GM18909 (cell line): Measurements from ENCODE around the gene ANXA1.

Experiments
- ATAC-seq: cut with Tn5 transposase; IDR thresholded peaks from one replicate; pipeline ENCODE4 v1.9.1; 2021; ENCODE audit warnings: mild to moderate bottlenecking; ENCODE audit not compliant: unreplicated experiment, poor library complexity

ANXA1 gene, protein sequence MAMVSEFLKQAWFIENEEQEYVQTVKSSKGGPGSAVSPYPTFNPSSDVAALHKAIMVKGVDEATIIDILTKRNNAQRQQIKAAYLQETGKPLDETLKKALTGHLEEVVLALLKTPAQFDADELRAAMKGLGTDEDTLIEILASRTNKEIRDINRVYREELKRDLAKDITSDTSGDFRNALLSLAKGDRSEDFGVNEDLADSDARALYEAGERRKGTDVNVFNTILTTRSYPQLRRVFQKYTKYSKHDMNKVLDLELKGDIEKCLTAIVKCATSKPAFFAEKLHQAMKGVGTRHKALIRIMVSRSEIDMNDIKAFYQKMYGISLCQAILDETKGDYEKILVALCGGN

DNA sequence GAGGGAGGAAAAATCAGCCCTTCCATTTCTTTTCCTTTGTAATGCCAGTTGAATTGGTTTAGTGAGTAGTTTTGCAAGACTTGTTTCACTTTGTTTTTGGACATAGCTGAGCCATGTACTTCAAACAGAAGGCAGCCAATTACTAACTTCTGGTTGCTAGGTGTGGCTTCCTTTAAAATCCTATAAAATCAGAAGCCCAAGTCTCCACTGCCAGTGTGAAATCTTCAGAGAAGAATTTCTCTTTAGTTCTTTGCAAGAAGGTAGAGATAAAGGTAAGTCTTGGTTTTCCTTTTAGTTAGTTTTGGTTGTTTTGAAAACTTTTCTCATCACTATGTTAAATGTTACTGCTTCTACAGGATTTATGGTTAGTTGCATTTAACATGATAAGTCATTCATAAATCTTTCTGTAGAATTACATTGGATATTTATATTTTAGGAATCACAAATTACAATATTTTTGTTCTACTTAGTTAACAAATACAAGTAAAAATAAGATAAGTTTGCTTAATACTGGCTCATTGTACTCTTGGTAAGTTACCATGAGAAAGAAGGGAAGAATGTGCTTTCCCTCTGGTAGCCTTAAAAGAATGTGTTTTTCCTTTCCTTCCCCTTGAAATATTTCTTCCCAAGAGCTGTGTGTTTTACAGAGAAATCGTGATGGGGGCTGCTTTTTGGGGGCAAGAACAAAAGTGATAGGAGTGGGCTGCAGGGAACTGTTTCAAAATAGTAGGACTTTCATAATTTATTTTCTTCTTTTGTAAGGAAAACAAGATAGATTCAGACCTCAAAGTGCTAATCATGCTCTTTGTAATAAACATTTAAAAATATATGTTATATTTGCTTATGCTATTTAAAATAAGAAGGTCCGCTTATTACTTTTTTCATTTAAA is at the start of gene ANXA1:
Gene ANXA1, plus strand, starts transcription at position 213 of the 890 bp plus-strand sequence. CDS start 6,671 bp downstream, outside the sequence.
- no peak for ATAC-seq

DNA sequence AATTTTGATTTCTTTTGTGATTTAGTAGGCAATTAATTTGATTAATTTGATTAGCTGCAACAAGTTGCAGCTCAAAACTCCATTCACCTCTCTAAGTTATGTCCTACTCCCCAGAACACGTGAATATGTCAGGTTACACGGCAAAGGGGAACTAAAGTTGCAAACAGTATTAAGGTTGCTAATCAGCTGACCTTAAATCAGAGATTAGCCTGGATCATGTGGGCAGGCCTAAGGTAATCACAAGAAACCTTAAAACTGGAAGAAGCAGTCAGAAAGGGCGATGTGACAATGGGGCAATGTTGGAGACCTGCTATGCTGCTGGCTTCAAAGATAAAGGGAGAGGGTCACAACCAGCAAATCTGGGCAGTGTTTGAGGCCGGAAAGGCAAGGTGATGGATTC is 47.3 kb upstream of the ANXA1 start:
- no peak for ATAC-seq

DNA sequence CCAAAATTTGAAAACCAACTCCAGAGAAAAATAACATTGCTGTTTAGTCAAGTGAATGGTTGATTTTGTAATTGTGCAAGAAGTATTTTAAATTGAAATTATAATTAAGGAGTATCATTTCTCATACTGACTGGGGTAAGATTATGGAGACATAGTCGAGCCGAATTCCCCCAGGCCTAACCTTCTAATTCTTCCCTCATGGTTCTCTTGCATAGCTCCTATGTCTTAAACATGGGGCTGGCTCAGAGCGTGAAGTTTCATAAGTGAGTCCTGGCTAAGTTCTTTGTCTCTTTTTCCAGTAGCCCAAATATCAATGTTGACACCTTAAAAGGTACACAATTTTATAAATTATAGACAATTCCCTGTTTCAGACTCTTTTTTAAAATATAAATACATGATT is 46.7 kb upstream of the ANXA1 start:
- no peak for ATAC-seq

DNA sequence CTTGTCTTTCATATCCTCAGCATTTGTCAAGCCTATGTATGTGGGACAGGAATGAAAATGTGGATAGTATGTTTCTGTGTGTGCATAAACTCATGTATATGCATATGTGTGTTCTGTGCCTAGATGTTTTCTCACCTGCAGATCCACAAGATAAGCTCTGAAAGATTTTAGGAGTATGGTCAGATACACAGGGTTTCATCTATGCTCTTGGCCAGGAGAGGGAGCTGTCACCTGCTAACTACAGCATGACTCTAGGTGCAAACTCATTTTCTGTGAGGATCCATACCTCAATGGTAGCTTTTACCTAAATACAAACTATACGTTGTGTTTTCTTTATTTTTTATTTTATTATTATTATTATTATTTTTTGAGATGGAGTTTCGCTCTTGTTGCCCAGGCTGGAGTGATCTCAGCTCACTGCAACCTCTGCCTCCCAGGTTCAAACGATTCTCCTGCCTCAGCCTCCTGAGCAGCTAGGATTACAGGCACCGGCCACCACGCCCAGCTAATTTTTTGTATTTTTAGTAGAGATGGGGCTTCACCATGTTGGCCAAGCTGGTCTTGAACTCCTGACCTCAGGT is 44.1 kb upstream of the ANXA1 start:
- peak; percentile 95 for ATAC-seq

DNA sequence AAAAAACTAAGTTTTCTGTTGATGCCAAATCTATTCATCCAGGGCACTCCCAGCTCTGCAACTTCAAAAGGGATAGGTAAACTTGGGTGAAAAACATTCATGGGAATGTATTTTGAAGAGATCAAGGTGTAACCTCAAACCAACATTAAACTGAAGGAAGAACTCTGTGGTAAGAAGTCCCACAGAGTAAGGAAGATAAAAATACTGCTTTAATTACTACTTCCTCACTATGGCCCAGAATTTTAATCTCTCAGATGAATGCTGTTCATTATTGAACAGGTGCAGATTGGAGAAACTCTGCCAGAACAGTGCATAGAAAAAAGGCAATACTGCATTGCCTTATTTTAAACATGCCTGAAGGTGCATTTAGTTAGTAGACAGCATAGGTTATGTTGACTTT is 37.6 kb upstream of the ANXA1 start:
- ATAC-seq, result no peak

DNA sequence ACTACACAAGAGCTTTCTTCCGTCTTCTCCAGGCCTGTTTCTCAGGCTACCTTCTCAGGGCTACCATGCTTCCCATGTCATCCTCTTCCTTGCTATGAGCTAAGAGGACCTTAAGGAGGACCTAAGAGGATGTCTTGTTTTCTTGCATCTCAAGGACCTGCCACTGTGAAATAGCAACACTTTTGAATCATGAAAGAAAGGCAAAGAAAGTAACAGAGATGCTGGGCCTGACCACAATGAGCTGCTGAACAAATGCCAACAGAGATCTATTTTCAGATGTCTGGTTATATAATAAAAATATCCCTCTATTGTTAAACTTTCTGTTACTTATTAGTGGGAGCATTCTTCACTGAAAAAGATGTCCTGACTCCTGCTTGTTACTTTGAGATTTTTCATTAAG is 36.7 kb upstream of the ANXA1 start:
- no peak for ATAC-seq

DNA sequence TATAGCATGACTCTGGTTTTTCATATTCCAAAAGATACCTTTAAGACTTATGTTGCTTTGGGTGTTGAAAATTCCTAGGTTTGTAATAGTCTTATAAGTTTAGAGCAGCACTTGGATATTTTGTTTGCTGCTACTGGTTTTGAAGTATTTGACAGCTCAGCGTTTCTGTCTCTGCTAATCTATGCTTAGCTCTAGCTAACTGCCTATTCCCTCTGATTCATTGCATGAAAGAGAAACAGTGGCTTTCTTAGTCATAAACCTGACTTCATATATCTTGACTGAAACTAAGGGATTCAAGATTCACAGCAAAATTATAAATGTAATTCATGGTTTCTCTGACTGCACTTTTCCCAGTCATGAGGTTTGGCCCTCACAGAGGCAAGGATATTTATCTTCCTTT is 35.6 kb upstream of the ANXA1 start:
- ATAC-seq, result no peak

DNA sequence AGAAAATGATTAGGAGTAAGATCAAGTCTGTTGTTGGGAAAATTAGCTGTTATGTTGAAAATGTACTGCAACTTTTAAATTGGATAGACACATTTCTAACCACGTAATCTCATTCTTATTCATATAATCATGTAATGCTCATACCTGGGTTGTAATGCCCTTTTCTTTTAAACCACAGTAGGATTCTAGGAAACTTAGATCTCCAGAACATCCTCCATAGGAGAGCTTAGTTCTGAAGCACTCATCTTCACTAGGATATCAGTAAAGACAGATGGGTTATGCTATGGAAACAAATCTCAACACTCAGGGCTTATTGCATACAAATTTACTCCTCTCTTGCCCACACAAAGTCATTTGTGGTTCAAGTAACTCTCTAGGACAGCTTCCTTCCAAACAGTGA is 34.8 kb upstream of the ANXA1 start:
- no peak for ATAC-seq

DNA sequence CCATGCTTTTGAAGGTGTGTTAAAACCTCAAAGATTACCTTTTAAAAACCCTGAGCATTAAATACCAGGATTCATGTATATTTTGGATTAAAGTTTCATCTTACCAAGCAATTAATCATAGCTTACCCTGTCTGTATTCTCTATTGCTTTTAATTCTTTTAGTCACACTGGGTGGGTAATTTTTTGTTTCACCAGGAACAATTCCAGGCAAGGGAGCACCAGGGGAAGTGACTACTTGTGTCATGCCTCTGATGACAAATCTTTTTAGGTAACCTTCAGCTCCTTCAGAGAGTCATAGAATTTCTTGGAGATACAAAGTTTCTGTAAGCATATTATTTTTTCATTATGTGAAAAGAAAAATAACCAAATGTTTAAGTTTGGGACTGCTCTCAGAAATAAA is 33.4 kb upstream of the ANXA1 start:
- ATAC-seq, result no peak

DNA sequence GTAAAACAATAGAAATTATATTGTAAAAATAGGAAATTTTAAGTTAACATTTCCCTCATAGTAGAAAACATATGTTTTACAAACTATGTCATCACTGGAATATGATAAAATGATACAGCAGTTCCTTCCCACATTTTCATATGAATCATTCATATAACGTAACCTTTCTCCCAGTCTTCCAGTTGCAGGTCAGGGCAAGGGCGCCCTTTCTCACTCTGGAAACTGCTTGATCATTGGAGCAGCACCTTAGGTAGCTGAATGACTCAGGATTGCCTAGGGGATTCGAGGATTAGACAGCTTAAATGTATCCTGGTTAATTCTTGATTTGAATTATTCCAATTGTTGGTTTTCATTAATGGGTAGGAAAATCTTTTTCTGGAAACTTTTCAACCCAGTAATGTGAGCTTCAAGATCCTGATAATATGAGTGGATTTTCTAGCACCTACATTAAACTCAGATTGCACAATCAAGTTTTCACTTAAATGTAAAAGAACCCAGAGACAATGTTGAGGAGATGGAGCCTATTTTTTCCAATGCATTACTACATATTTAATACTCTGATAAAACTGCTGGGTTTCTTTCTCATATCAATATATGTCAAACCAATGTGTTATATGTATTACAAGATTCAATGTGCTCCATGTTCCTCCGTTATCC is 32.6 kb upstream of the ANXA1 start:
- ATAC-seq, result no peak

DNA sequence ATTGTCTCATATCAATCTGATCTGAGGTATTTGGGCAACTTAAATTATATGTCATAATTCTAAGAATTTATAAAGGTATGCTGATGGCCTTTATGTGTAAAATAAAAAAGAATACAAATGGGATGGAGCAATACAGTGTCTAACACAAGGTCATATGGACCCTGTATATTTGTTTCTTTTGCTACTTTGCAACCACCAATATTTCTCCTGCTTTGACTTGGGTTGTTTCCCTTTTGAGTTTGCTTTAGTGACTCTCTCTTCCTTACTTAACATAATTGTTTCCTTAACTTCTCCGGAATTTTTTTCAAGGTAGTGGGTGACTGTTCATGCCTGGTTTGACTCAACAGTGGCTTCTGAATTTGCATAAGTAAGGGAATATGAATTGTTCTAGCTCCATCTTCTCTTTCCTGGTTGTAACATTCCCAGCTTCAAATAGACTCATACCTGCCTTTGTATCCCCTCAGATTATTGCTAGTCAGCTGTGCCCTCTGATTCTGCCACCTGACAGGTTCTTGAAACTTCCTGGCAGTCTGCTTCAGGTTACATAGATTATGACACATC is 30.2 kb upstream of the ANXA1 start:
- ATAC-seq, result no peak

DNA sequence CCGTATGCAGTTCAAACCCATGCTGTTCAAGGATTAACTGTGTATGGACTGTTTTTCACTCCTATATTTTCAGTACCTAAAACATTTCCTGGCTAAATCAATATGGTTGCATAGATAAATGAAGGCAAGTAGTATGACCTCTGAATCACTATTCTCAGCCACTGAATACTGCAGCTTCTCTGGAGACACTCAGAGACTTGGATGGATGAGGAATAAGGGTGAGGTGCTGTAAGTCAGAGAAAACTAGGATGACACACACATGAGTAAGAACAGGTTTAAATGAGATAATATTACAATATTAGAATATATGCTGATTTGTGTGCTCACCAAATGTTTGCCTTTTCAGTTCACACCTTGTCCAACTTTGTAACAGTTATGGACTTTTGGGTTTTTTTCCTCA is 26.0 kb upstream of the ANXA1 start:
- ATAC-seq, result no peak

DNA sequence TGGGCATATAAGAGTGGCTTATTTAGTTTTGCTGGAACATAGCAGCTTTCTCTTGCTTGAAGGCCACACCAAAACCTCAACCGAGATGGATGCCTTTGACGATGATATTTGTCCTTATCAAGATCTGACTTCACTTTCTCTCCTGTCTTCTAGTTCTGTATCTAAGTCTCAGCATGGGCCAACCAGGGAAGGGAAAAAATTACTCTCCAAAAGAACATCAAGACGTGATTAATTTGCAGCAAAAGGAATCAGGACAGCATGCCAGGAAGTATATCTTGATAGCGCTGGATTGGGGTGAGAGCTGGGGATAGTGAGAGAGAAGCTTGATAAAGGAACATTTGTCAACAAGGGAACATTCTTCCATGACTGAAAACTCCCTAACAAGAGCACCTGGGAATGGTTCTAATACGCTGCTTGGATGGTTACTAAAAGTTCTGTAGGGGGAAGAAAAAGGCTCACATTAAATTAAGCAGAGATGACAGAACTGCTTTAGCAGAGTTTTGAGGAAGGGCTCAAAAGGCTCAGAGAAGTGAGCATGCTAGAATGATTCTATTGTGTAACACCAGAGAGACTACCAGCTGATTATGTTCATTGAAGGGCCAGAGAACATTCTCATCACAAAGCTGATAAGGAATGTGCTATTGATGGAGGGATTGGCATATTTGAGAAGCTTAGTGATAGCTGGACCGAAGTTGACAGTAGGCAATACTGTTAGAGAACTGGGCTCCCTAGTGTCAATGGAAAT is 21.6 kb upstream of the ANXA1 start:
- ATAC-seq, result no peak

DNA sequence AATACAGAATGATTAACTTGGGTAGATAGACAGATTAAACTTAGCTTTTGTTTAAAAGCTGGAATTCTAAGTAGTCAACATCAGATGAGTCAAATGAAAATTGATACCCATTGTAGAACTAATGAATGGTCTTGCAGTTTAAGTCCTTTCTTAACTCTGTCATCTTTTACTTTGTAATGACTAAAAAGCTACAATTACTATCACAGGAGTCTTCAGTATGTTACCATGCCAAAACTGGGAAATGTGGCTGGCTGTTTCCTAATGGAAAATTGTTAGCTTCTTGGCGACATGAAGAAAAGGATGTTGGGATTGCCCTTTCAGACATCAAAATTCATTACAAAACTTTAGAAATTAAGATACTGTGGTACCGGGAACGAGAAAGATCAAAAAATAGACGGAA is 20.2 kb upstream of the ANXA1 start:
- no peak for ATAC-seq

DNA sequence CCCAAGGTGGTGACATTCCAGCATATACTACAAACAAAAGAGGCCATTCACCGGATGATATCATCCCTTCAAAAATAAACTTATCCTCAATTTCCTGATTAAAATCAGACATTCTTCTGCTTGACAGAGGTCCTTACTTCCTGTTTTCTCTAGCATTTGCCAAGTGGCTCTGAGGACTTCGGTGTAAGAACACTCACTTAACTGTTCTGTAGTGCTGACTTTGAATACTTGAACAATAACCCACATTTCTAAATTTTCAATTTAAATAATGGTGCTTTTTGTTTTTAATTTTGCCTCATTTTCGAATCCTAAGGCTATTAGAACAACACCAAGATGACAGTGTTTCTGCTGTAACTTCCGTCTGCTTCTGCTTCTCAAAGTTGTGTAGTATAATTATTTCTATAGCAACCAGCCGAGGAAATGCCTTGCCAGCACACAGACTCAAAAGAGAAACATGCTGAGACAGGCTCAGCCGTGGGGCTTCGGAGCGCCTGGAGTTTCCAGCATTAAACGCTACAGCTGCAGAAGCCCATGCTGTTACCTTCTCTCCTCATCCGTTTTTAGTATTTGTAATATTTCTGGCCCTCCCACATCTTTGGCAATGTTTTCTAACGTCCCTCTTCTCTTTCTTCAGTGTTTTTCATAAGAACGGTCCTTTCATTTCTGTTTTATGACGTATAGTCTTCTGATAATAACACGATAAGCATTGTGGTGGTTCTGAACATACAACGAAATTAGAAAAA is 19.5 kb upstream of the ANXA1 start:
- ATAC-seq, result peak; percentile 94

DNA sequence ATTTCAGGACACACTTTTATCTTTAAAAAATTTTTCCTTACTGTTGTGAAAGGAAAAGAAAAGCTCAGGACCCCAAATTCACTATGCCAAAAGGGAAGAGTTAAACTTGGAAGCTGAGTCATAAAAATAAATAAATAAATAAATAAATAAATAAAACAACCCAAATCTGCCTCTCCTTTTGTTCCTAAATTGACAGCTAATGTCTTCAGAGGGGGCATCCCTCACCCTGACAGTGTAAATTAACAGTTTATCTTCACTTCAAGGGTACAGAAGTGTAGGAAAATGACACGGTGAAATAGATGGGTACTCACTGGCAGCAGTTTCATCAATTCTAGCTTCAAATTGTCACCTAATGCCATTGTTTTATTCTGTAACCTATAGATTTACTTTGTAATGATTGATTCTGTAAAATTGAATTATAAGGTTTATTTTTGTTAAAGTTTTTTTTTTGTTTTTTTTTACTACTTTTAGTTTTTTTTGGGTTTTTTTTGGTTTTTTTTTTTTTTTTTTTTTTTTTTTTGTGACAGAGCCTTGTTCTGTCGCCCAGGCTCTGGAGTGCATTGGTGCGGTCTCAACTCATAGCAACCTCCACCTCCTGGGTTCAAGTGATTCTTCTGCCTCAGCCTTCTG is 18.5 kb upstream of the ANXA1 start:
- ATAC-seq, result no peak

DNA sequence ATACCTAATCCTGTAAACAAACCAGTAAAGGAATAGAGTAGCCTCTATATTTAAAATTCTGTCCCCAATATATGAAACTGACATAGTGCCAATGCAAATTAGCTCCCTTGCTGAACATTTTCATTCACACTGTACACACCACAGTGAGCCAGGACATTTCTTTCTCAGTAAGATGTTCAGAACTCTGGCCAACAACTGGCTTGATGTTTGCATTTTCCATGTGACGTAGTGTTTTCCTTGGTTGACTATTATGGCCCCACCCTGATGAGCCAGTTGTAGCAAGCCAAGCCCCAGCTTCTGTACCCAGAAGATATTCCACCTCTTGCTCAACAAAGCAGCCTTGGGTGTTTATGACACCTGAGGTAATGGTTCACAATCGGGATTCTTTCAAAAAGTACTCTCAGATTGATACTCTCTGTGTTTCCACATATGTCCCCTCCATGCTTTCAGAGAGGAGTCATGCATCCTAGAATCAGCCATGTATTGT is 17.7 kb upstream of the ANXA1 start:
- ATAC-seq, result peak; percentile 57

DNA sequence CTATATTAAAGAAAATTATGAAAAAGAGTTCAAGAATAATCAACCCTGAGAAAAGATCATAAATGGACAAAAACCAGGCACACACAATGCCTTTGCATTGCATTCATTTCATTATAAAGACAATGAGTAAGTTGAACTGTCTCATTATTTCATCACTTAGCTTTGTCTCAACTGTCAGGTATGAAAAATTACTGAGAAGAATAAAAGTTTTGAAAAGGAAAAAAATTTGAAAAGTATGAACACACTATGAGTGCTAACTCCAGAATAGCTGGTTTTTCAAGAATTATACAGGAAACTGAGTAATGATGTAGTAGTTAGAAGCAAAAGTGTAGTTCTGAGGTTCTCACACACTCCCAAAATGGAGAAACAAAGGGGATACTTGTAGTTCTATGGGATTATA is 16.3 kb upstream of the ANXA1 start:
- ATAC-seq, result no peak
